ENCODE results near the gene ZNF398. TPM values are rescaled to one million over a fixed set of nuclear protein-coding genes. Genes with fewer than 3 reads are reported as not detected.

Gene ZNF398
- total RNA-seq, 4 donors from 2014 or later: 7.6 to 22.6 (median 16.5) TPM

DNA sequence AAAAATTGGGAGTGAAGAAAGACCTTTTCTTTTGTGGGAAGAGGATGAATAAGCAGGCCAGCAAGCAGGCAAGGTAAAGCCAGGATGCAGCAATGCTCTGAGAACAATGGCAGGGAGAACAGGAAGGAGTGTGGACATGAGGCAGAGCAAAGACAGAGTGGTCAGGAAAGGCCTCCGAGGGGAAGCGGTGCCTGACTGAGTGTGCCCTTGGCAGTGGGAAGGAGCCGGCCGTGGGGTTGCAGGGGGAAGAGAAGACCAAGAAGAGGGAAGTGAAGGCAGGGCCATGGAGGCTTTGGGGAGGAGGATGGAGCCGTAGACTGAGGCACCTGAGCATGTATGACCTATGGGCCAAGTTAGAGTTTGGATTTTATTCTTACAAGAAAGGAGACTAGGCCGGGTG, 70.3 kb downstream of the ZNF398 start:
- Histone ChIP-seq H3K36me3 (no peaks in the 10 kb centered on the region), H3K27me3 (no peaks in the 10 kb centered on the region), H3K27ac (no peak overlapping the region), H3K4me1 (no peaks in the 10 kb centered on the region), H3K4me3 (no peak overlapping the region), H3K9me3 (no peaks in the 10 kb centered on the region)
- intact Hi-C loops (cut with DNase I; ENCODE audit: low total_unique reads): no loop called here
- TF ChIP-seq POLR2A (IDR thresholded peaks at IDR 0.05): no peak
- TF ChIP-seq, protein P1, sequence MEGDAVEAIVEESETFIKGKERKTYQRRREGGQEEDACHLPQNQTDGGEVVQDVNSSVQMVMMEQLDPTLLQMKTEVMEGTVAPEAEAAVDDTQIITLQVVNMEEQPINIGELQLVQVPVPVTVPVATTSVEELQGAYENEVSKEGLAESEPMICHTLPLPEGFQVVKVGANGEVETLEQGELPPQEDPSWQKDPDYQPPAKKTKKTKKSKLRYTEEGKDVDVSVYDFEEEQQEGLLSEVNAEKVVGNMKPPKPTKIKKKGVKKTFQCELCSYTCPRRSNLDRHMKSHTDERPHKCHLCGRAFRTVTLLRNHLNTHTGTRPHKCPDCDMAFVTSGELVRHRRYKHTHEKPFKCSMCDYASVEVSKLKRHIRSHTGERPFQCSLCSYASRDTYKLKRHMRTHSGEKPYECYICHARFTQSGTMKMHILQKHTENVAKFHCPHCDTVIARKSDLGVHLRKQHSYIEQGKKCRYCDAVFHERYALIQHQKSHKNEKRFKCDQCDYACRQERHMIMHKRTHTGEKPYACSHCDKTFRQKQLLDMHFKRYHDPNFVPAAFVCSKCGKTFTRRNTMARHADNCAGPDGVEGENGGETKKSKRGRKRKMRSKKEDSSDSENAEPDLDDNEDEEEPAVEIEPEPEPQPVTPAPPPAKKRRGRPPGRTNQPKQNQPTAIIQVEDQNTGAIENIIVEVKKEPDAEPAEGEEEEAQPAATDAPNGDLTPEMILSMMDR (IDR thresholded peaks at IDR 0.05): no peak
- no peak for DNase-seq

DNA sequence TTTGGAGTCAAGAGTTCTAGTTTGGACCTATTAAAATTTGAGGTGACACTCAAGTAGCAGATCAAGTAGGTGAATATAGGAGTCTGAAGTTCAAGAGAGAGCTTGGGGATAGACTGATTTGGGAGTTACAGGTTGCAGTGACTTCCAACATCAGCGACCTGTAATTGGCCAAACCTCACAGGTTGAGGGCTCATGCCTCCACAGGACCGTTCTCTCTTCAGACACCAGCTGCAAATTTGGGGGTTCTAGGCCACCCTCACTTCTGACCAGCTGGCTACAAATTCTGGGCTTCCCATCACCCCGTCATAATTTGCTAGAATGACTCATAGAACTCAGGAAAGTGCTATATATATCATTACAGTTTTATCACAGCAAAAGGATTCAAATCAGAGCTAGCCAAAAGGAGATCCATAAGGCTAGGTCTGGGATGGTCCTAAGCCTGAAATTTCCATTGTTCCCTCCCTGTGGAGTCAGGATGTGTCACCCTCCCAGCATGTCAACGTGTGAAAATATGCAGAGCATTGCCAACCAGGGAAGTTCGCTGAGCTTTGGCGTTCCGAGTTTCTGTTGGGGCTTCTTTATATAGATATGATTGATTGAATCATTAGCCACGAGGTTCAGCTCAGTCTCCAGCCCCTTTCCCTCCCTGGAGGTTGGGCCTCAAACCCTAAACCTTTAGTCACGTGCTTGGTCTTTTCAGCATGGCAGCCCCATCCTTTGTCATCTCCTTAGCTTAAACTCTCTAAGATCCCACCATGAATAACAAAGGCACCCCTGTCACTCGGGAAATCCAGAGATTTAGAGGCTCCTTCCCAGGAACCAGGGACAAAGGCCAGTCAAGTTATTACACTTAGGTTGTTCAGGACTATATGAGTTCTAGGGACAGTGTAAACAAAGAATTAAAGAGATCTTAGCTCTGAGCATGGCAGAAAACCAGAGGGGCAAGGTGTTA, 71.5 kb downstream of the ZNF398 start:
- no peaks in the 10 kb centered on the region for H3K9me3 ChIP-seq

DNA sequence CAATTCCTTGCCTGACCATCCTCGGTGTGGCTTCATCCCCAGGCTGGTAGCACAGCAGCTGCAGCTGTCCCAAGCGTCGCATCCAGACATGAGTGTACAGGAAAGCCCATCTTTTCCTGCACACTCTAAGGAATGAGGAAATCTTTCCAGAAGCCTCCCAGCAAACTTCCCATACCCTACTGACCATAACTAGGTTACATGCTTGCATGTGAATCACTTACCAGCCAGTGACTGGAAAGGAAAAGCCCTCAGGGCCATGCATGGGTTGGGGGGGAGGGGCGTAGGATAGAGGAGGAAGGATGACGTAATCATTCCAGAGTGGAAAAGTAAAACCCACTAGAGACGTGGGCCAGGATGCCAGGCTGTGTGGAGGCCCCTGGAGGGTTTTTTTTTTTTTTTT, 73.3 kb downstream of the ZNF398 start:
- no peak for TF ChIP-seq POLR2A (IDR thresholded peaks at IDR 0.05)
- TF ChIP-seq, protein P1 (IDR thresholded peaks at IDR 0.05): no peak
- no peaks in the 10 kb centered on the region for H3K9me3 ChIP-seq
- DNase-seq: no peak
- no peaks in the 10 kb centered on the region for H3K36me3 ChIP-seq
- intact Hi-C loops (cut with DNase I; ENCODE audit: low total_unique reads): no loop called here
- H3K27ac ChIP-seq: no peak overlapping the region
- H3K27me3 ChIP-seq: no peaks in the 10 kb centered on the region
- no peak overlapping the region for H3K4me3 ChIP-seq
- no peaks in the 10 kb centered on the region for H3K4me1 ChIP-seq

More for the DNA sequence above, 71.5 kb downstream of the ZNF398 start:
- Histone ChIP-seq H3K4me1 (no peaks in the 10 kb centered on the region), H3K27me3 (no peaks in the 10 kb centered on the region), H3K36me3 (no peaks in the 10 kb centered on the region), H3K27ac (no peak overlapping the region), H3K4me3 (no peak overlapping the region)
- intact Hi-C loops (cut with DNase I; ENCODE audit: low total_unique reads): no loop called here
- DNase-seq: no peak
- TF ChIP-seq POLR2A (IDR thresholded peaks at IDR 0.05): no peak
- TF ChIP-seq, protein P1 (IDR thresholded peaks at IDR 0.05): no peak

DNA sequence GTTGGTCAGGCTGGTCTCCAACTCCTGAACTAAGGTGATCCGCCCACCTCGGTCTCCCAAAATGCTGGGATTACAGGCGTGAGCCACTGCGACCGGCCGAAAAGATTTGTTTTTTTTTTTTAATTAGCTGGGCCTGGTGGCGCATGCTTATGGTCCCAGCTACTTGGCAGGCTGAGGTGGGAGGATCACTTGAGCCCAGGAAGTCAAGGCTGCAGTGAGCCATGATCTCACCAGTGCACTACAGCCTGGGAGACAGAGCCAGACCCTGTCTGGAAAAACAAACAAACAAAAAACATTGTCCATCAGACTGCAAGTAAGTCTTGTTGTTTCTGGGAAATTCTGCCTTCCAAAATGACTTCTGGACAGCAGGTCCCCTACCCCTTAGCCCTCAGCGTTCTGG, 75.9 kb downstream of the ZNF398 start:
- intact Hi-C loops (cut with DNase I; ENCODE audit: low total_unique reads): no loop called here
- TF ChIP-seq, protein P1 (IDR thresholded peaks at IDR 0.05): no peak
- TF ChIP-seq POLR2A (IDR thresholded peaks at IDR 0.05): no peak
- Histone ChIP-seq H3K27ac (no peak overlapping the region), H3K36me3 (no peaks in the 10 kb centered on the region), H3K4me1 (no peaks in the 10 kb centered on the region), H3K27me3 (no peaks in the 10 kb centered on the region), H3K4me3 (no peak overlapping the region), H3K9me3 (no peaks in the 10 kb centered on the region)
- DNase-seq: no peak

DNA sequence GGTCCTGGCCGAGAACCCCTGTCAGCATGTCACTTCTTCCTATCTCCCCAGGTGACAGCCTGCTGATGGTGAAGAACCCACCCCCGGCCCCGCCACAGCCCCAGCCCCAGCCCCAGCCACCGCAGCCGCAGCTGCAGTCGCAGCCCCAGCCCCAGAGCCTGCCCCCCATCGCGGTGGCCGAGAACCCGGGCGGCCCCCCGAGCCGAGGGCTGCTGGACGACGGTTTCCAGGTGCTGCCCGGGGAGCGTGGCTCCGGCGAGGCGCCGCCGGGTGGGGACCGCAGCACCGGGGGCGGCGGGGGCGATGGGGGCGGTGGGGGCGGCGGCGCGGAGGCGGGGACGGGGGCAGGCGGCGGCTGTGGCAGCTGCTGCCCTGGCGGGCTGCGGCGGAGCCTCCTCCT, 76.5 kb downstream of the ZNF398 start:
- no peak overlapping the region for H3K4me3 ChIP-seq
- intact Hi-C loops (cut with DNase I; ENCODE audit: low total_unique reads): no loop called here
- TF ChIP-seq, protein P1 (IDR thresholded peaks at IDR 0.05): no peak
- no peak for TF ChIP-seq POLR2A (IDR thresholded peaks at IDR 0.05)
- no peak overlapping the region for H3K27ac ChIP-seq
- DNase-seq: no peak
- no peaks in the 10 kb centered on the region for H3K36me3 ChIP-seq
- no peaks in the 10 kb centered on the region for H3K27me3 ChIP-seq
- no peaks in the 10 kb centered on the region for H3K9me3 ChIP-seq
- H3K4me1 ChIP-seq: no peaks in the 10 kb centered on the region

Data from uterus (tissue), 4 donors.